ENCODE results near the gene RYR1. TPM values are rescaled to one million over a fixed set of nuclear protein-coding genes. Genes with fewer than 3 reads are reported as not detected.

Gene RYR1
- total and polyA plus RNA-seq, 10 of the 15 experiments (the other 5 are each of a cell fraction or from before 2014, with no cell fraction given) = under 0.01 to 0.32 (median 0.07) TPM; not detected in 1

- in situ Hi-C loops (cut with MboI) (no loop called here), intact Hi-C loops (cut with micrococcal nuclease; ENCODE audit: unreplicated experiment) (loop anchor here (5.0 kb wide), 1 partner anchor 158 kb away; no protein-coding TSS in a partner anchor)
- ChIA-PET POLR2A (interaction anchor here (0.6 to 1.0 kb wide), 2 partner anchors 13 to 162 kb away, joined by 3 to 4 read pairs; partner anchors contain the start of gene FAM98C), SMC1A (ENCODE audit: uncharacterized antibody, unreplicated experiment) (interaction anchor here (2.2 kb wide), 1 partner anchor 13 kb away, joined by 6 read pairs; the partner anchor contains the start of gene FAM98C), CTCF (interaction anchor here (1.0 kb wide), 1 partner anchor 12 kb away, joined by 3 read pairs; the partner anchor contains the start of gene FAM98C), RAD21 (ENCODE audit: unreplicated experiment) (interaction anchor here (1.8 kb wide), 1 partner anchor 13 kb away, joined by 6 read pairs; the partner anchor contains the start of gene FAM98C)
- DNase-seq (ENCODE audit: low read depth, low spot score) (no peak), FAIRE-seq (no peak), ATAC-seq (no peak)
- Histone ChIP-seq H2AFZ (ENCODE audit: control insufficient read depth, low read depth, low read length) (no peak overlapping the region), H3K27ac (ENCODE audit: control insufficient read depth, insufficient read depth) (no peak overlapping the region), H3K9ac (ENCODE audit: control insufficient read depth, insufficient read depth, low read length) (no peak overlapping the region), H3K27me3 (replicated peaks in 1 of 2; ENCODE audit: control insufficient read depth in 2 of 2, insufficient read depth in 2 of 2, low read length in 1 of 2) (peaks cover 1 to 2% of the 10 kb centered on the region in 2 experiments; a peak in 2 of 4 replicates), H3K4me3 (no peak overlapping the region), H3K4me1 (ENCODE audit: control insufficient read depth, insufficient read depth, low read length) (peaks cover 12% of the 10 kb centered on the region), H3K9me3 (replicated peaks; ENCODE audit: control insufficient read depth, insufficient read depth, low read length) (no peaks in the 10 kb centered on the region), H3K4me2 (ENCODE audit: control insufficient read depth, insufficient read depth) (no peak overlapping the region), H3K79me2 (ENCODE audit: control insufficient read depth, insufficient read depth, low read length) (no peaks in the 10 kb centered on the region), H4K20me1 (ENCODE audit: control insufficient read depth, insufficient read depth) (no peaks in the 10 kb centered on the region; the same call in 1 of the 2 replicates), H3K36me3 (ENCODE audit: control insufficient read depth in 2 of 2, insufficient read depth in 2 of 2, low read length in 1 of 2) (no peaks in the 10 kb centered on the region; a peak in 1 of 4 replicates)
- no TSS peak for BruUV-seq (replicated peaks)
- no peak for TF ChIP-seq ATF2 (IDR thresholded peaks at IDR 0.05; ENCODE audit: low read length)
- WGBS (ENCODE audit: insufficient coverage, insufficient replicate concordance, low lambda C conversion rate, missing lambda C conversion rate) = 35% methylated on average over 6 of the region's 22 CpGs
Observed at GRCh38 chr19:38389957-38390924, 43.2 kb upstream of the RYR1 start.

- CTCF ChIA-PET = no interaction called here
- FAIRE-seq = no peak
Observed at GRCh38 chr19:38391911-38392464, 41.5 kb upstream of the RYR1 start.

More at GRCh38 chr19:38391911-38392464, 41.5 kb upstream of the RYR1 start:
- Histone ChIP-seq H3K27me3 (replicated peaks in 1 of 2; ENCODE audit: control insufficient read depth in 2 of 2, insufficient read depth in 2 of 2, low read length in 1 of 2) (peaks cover 2 to 5% of the 10 kb centered on the region in 2 experiments; a peak in 3 of 4 replicates), H4K20me1 (ENCODE audit: control insufficient read depth, insufficient read depth) (no peaks in the 10 kb centered on the region; the same call in 1 of the 2 replicates), H3K4me2 (ENCODE audit: control insufficient read depth, insufficient read depth) (no peak overlapping the region), H3K4me1 (ENCODE audit: control insufficient read depth, insufficient read depth, low read length) (peaks cover 12% of the 10 kb centered on the region), H3K4me3 (no peak overlapping the region), H3K36me3 (ENCODE audit: control insufficient read depth in 2 of 2, insufficient read depth in 2 of 2, low read length in 1 of 2) (no peaks in the 10 kb centered on the region), H3K9ac (ENCODE audit: control insufficient read depth, insufficient read depth, low read length) (no peak overlapping the region), H3K79me2 (ENCODE audit: control insufficient read depth, insufficient read depth, low read length) (no peaks in the 10 kb centered on the region), H3K27ac (ENCODE audit: control insufficient read depth, insufficient read depth) (no peak overlapping the region), H2AFZ (ENCODE audit: control insufficient read depth, low read depth, low read length) (no peak overlapping the region), H3K9me3 (replicated peaks; ENCODE audit: control insufficient read depth, insufficient read depth, low read length) (no peaks in the 10 kb centered on the region)
- in situ Hi-C loops (cut with MboI) = no loop called here
- DNase-seq (ENCODE audit: low read depth, low spot score) (no peak), ATAC-seq (no peak)
- ChIA-PET SMC1A (ENCODE audit: uncharacterized antibody, unreplicated experiment) (no interaction called here), POLR2A (no interaction called here), RAD21 (ENCODE audit: unreplicated experiment) (no interaction called here)
- 42% methylated on average over 8 of the region's 8 CpGs for WGBS (ENCODE audit: insufficient coverage, insufficient replicate concordance, low lambda C conversion rate, missing lambda C conversion rate)
- intact Hi-C loops (cut with micrococcal nuclease; ENCODE audit: unreplicated experiment) = no loop called here
- TF ChIP-seq BACH1 (IDR thresholded peaks at IDR 0.05; ENCODE audit: borderline replicate concordance) (no peak), BCL11A (IDR thresholded peaks at IDR 0.05; ENCODE audit: low read depth, low read length) (no peak), NRF1 (conservative IDR thresholded peaks at IDR 0.05; ENCODE audit: low read depth, low read length) (no peak), RAD51 (IDR thresholded peaks at IDR 0.05) (no peak), SMARCA5 (IDR thresholded peaks at IDR 0.05) (no peak), SREBF1 (IDR thresholded peaks at IDR 0.05; ENCODE audit: low read length) (no peak), NR2F1 (conservative IDR thresholded peaks at IDR 0.05) (no peak), CREB1 (IDR thresholded peaks at IDR 0.05; ENCODE audit: low read depth) (no peak), SUPT20H (IDR thresholded peaks at IDR 0.05; ENCODE audit: borderline replicate concordance, control insufficient read depth, low read depth, low read length) (no peak), SKIL (IDR thresholded peaks at IDR 0.05; ENCODE audit: low read depth, poor library complexity, severe bottlenecking) (no peak)
- no TSS peak for BruUV-seq (replicated peaks)
